Fibroblast of skin of abdomen (primary cell): ENCODE data around the gene SSX2. TPM values are rescaled to one million over a fixed set of nuclear protein-coding genes. Genes with fewer than 3 reads are reported as not detected.
"Not testable (repeated sequence)": the region's sequence is repeated elsewhere in the genome, so short reads cannot be mapped to it uniquely, and the experiment has no call there.

Experiments
- DNase-seq: peaks from one replicate; pipeline ENCODE4 v3.0.0-alpha.2; 2013
- polyA plus RNA-seq, 2 experiments: library from polyadenylated mRNA; unstranded; fragments of 120-200 nt; gene quantifications; one replicate each; pipeline ENCODE4 v1.2.1, GENCODE V29; 2013; ENCODE audit not compliant: insufficient read length in 2 of 2

The SSX2 gene, protein sequence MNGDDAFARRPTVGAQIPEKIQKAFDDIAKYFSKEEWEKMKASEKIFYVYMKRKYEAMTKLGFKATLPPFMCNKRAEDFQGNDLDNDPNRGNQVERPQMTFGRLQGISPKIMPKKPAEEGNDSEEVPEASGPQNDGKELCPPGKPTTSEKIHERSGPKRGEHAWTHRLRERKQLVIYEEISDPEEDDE
- polyA plus RNA-seq (2013, experiment 1 of 2; ENCODE audit: insufficient read length), result not detected
- not detected for polyA plus RNA-seq (2013, experiment 2 of 2; ENCODE audit: insufficient read length)

DNA sequence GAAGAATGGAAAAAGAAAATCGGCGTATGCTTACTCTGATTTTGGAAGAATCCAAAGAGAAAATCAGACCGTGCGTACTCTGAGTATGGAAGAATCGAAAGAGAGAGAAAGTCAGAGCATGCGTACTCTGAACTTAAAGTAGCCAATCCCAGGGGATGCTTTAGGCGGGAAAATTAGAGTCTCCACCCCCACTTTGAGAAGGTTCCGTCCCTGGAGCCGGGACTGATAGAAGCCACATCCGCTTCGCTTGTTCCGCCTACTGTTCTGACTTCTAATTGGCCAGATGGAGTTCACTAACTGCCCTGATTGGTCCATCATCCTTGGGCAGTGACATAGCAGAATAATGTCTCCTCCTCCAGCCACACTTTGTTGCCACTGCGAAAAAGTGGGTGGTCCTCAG is at the start of gene SSX2:
Gene SSX2 (minus strand): TSS at position 101 of the 400 bp plus-strand sequence. CDS start 1,429 bp downstream, outside the sequence.
- DNase-seq, result not testable (repeated sequence)

DNA sequence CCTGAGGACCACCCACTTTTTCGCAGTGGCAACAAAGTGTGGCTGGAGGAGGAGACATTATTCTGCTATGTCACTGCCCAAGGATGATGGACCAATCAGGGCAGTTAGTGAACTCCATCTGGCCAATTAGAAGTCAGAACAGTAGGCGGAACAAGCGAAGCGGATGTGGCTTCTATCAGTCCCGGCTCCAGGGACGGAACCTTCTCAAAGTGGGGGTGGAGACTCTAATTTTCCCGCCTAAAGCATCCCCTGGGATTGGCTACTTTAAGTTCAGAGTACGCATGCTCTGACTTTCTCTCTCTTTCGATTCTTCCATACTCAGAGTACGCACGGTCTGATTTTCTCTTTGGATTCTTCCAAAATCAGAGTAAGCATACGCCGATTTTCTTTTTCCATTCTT is 44.0 kb upstream of the SSX2 start, which contains the start of gene SSX2B:
Gene SSX2B (plus strand): TSS at position 301 of the 400 bp plus-strand sequence. CDS start 1,429 bp downstream, outside the sequence.
- DNase-seq, result not testable (repeated sequence)

DNA sequence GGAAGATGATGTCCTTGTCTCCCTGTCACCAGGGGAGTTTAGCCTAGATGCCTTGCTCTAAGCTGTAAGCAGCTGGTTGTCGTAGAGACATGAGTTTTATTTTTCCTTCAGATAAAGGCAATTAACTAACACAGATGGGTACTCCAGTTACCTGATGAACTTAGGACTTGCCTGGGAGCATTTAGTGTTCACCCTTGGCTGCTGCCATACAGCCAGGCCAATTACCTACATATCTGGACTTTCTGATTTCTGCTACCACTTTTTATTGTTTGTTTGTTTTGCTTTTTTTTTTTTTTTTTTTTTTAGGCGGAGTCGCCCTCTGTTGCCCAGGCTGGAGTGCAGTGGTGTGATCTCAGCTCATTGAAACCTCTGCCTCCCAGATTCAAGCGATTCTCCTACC is 14.9 kb downstream of the SSX2 start:
- DNase-seq, result not testable (repeated sequence)

DNA sequence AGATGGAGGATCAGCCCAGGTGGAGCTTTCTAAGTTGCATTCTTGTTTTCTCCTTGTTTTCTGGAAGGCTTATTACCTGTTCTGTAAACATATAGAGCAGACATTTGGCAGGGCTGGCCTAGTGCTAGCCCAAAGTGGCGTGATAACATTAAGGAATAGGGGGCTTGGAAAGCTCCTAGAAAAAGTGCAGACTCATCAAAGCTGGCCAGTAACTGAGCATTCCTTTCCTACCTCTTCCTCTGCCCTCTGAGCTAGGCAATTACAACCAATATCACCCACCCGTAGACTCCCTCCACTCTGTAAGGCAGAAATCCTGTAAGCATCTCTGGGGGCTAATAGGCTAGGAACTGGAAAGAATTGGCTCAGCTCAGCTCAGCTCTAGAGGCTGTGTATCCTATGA is 44.8 kb downstream of the SSX2 start:
- not testable (repeated sequence) for DNase-seq

DNA sequence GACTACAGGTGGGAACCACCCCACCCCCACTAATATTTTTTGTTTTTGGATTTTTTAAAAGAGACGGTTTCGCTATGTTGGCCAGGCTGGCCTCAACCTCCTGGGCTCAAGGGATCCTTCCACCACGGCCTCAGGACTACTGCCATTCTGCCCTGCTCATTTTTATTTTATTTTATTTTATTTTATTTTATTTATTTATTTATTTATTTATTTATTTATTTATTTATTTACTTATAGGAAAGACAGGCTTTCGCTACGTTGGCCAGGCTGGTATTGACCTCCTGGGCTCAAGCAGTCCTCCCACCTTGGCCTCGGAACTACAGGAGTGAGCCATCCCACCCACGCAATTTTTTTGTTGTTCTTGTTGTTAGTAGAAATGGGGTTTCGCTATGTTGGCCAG is 51.5 kb downstream of the SSX2 start:
- not testable (repeated sequence) for DNase-seq

DNA sequence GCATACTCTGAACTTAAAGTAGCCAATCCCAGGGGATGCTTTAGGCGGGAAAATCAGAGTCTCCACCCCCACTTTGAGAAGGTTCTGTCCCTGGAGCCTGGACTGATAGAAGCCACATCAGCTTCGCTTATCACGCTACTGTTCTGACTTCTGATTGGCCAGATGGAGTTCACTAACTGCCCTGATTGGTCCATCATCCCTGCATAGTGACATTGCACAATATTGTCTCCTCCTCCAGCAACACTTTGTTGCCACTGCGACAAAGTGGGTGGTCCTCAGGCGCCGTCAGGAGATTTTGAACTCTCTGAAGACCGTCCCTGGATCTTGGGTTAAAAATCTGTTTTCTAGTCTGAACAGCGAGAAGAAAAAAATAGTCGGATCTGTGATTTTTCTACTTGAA is 52.2 kb downstream of the SSX2 start, which contains the start of gene SSX7:
Gene SSX7 (minus strand): TSS at position 101 of the 400 bp plus-strand sequence. CDS start 1,428 bp downstream, outside the sequence.
- not testable (repeated sequence) for DNase-seq

DNA sequence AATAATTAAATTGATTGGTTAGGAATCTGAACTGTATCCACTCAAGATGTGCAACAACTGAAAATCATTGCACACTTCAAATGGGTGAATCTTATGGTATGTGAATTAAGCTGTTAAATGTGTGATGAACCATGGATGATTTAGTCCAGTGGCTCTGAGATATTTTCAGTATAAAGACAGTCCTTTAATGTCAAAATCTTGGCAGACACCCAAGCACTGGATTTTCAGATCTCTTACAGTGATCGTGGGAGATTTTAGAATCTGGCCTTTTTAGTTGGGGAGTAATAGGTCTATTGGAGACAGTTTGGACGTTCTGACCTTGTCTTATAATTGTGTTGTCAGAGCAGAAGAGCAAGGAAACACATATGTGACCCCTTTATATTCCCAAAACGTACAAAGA is 56.3 kb downstream of the SSX2 start:
- DNase-seq, result not testable (repeated sequence)

DNA sequence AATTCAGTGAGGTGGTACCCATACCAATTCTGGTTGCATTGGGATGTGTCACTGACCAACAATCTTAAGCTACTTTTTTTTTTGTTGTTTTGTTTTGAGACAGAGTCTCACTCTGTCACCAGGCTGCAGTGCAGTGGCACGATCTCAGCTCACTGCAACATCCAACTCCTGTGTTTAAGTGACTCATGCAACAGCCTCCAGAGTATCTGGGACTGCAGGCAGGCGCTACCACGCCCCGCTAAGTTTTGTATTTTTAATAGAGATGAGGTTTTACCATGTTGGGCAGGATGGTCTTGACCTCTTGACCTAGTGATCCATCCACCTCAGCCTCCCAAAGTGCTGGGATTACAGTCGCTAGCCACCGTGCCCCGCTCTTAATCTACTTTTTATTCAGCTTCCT is 58.0 kb downstream of the SSX2 start:
- DNase-seq, result not testable (repeated sequence)
